Measurements from ENCODE around the gene CLCN1.

Gene CLCN1

GRCh38 chr7:143295870-143296269 is 20.0 kb upstream of the CLCN1 start:
- ATAC-seq: peak; percentile 59 to 76

- no peak for ATAC-seq
Measured at GRCh38 chr7:143296686-143297085, 19.2 kb upstream of the CLCN1 start.

GRCh38 chr7:143299346-143299745 is 16.6 kb upstream of the CLCN1 start:
- peak; percentile 16 to 39 for ATAC-seq

GRCh38 chr7:143299840-143300239 is 16.1 kb upstream of the CLCN1 start:
- peak; percentile 69 to 72 for ATAC-seq

GRCh38 chr7:143300959-143301935 is 14.7 kb upstream of the CLCN1 start:
- no peak for ATAC-seq

GRCh38 chr7:143303733-143304132 is 12.2 kb upstream of the CLCN1 start:
- ATAC-seq: no peak

GRCh38 chr7:143304938-143305337 is 11.0 kb upstream of the CLCN1 start:
- no peak for ATAC-seq

- ATAC-seq: peak; percentile 65 to 68
Measured at GRCh38 chr7:143305423-143306070, 10.4 kb upstream of the CLCN1 start.

- no peak for ATAC-seq
Measured at GRCh38 chr7:143308632-143309031, 7.3 kb upstream of the CLCN1 start.

GRCh38 chr7:143314127-143314526 is 1.8 kb upstream of the CLCN1 start:
- ATAC-seq: no peak

- ATAC-seq: no peak
Measured at GRCh38 chr7:143316492-143316891, 581 bp downstream of the CLCN1 start.

GRCh38 chr7:143318661-143319060 is 2.8 kb downstream of the CLCN1 start:
- ATAC-seq: no peak

GRCh38 chr7:143320620-143321019 is 4.7 kb downstream of the CLCN1 start:
- no peak for ATAC-seq

GRCh38 chr7:143321242-143321641 is 5.3 kb downstream of the CLCN1 start:
- no peak for ATAC-seq

- no peak for ATAC-seq
Measured at GRCh38 chr7:143321734-143322133, 5.8 kb downstream of the CLCN1 start.

GRCh38 chr7:143322760-143323633 is 7.1 kb downstream of the CLCN1 start:
- ATAC-seq: no peak

GRCh38 chr7:143323653-143324052 is 7.7 kb downstream of the CLCN1 start:
- no peak for ATAC-seq

- ATAC-seq: no peak
Measured at GRCh38 chr7:143325240-143325639, 9.3 kb downstream of the CLCN1 start.

- ATAC-seq: no peak
Measured at GRCh38 chr7:143327903-143328302, 12.0 kb downstream of the CLCN1 start.

- ATAC-seq: no peak
Measured at GRCh38 chr7:143329471-143330170, 13.7 kb downstream of the CLCN1 start.

GRCh38 chr7:143331179-143331801 is 15.4 kb downstream of the CLCN1 start:
- ATAC-seq: no peak

- ATAC-seq: no peak
Measured at GRCh38 chr7:143334244-143334643, 18.3 kb downstream of the CLCN1 start.
